OCI-LY7 (cell line): ENCODE data around the gene MSANTD2. TPM values are rescaled to one million over a fixed set of nuclear protein-coding genes. Genes with fewer than 3 reads are reported as not detected.

Experiments used
- BruUV-seq: library from RNA; stranded (reverse); fragments of 400-500 nt; replicated peaks from 2 replicates; lab custom pipeline; 2021; lab: Mats Ljungman, UMichigan
- CTCF ChIA-PET: fragments of 300-600 bp; sonication (Branson Sonifier 250); formaldehyde crosslinking; loops from one replicate; lab custom pipeline; 2022; ENCODE audit warnings: antibody characterized with exemption; ENCODE audit not compliant: unreplicated experiment; lab: Charles Lee
- POLR2A ChIA-PET: fragments of 300-600 bp; sonication (Branson Sonifier 250); formaldehyde crosslinking; loops from one replicate; lab custom pipeline; 2022; ENCODE audit warnings: antibody characterized with exemption; lab: Charles Lee
- DNase-seq: peaks from one replicate; pipeline ENCODE4 v3.0.0-alpha.2; 2015; ENCODE audit warnings: low spot score
- H2AFZ ChIP-seq: fragments of 200-600 bp; sonication (generic), shearing (Covaris generic); 2 replicates; pipeline ENCODE4 v1.6.1; 2014; ENCODE audit warnings: mild to moderate bottlenecking, antibody characterized with exemption, low read length, moderate library complexity
- H3K27ac ChIP-seq: fragments of 200-600 bp; sonication (generic); 2 replicates; pipeline ENCODE4 v1.5.1; 2014; ENCODE audit warnings: mixed run types, low read depth, mild to moderate bottlenecking, moderate library complexity, low read length, inconsistent platforms; ENCODE audit not compliant: poor library complexity, severe bottlenecking
- H3K36me3 ChIP-seq: fragments of 200-600 bp; sonication (generic); 2 replicates; pipeline ENCODE4 v1.6.1; 2014; ENCODE audit warnings: mild to moderate bottlenecking, antibody characterized with exemption, low read length, moderate library complexity, mixed read lengths; ENCODE audit not compliant: insufficient read depth
- H3K4me1 ChIP-seq: fragments of 200-600 bp; sonication (generic); 2 replicates; pipeline ENCODE4 v1.5.1; 2014; ENCODE audit warnings: mild to moderate bottlenecking, low read length; ENCODE audit not compliant: insufficient read depth, poor library complexity, severe bottlenecking
- H3K4me2 ChIP-seq: fragments of 200-600 bp; sonication (generic); 2 replicates; pipeline ENCODE4 v1.6.1; 2014; ENCODE audit warnings: mild to moderate bottlenecking, low read length
- H3K4me3 ChIP-seq: fragments of 200-600 bp; sonication (generic); 2 replicates; pipeline ENCODE4 v1.5.1; 2014; ENCODE audit warnings: mild to moderate bottlenecking, low read depth, low read length; ENCODE audit not compliant: poor library complexity, severe bottlenecking
- H3K79me2 ChIP-seq: fragments of 200-600 bp; sonication (generic); 2 replicates; pipeline ENCODE4 v1.6.1; 2016; ENCODE audit warnings: low read depth, mild to moderate bottlenecking, low read length, moderate library complexity, mixed read lengths; ENCODE audit not compliant: insufficient read depth
- H3K9me2 ChIP-seq: fragments of 200-600 bp; sonication (generic); 2 replicates; pipeline ENCODE4 v1.6.1; 2016; ENCODE audit warnings: mild to moderate bottlenecking, low read length, mixed read lengths; ENCODE audit not compliant: insufficient read depth
- H3K9me3 ChIP-seq: fragments of 200-600 bp; sonication (generic); 2 replicates; pipeline ENCODE4 v1.6.1; 2014; ENCODE audit warnings: mild to moderate bottlenecking, mixed run types, low read length, mixed read lengths
- H4K20me1 ChIP-seq: fragments of 200-600 bp; sonication (generic); 2 replicates; pipeline ENCODE4 v1.6.1; 2014; ENCODE audit warnings: mild to moderate bottlenecking, antibody characterized with exemption, low read length, moderate library complexity, mixed read lengths; ENCODE audit not compliant: insufficient read depth
- CTCF ChIP-seq: fragments of 200-600 bp; sonication (generic); conservative IDR thresholded peaks from 2 replicates; pipeline ENCODE4 v1.5.1; 2014; ENCODE audit warnings: mild to moderate bottlenecking, antibody characterized with exemption, low read length, moderate library complexity, mixed read lengths
- EZH2phosphoT487 ChIP-seq: fragments of 200-600 bp; sonication (generic); IDR thresholded peaks from 2 replicates; pipeline ENCODE4 v1.6.1; 2018; ENCODE audit warnings: low read depth, borderline replicate concordance, mild to moderate bottlenecking, mixed run types, antibody characterized with exemption, low read length, moderate library complexity, mixed read lengths
- intact Hi-C: fragments of 100-400 bp; cut with micrococcal nuclease; formaldehyde crosslinking; loops from one replicate; pipeline ENCODE4 v1.10.0; 2022; ENCODE audit not compliant: unreplicated experiment
- total RNA-seq, 2 experiments: library from RNA; depleted of rRNA in 1 of 2; stranded (reverse); fragments of >200 nt in 1 of 2; shearing (Covaris generic) in 1 of 2; gene quantifications; 2 replicates each; pipeline ENCODE4 v1.2.3, GENCODE V29; 2014 to 2022

MSANTD2 gene
- total RNA-seq, 2 experiments from 2014 or later: 22.1 to 23.4 TPM

GRCh38 chr11:124725719-124726105, 74.5 kb downstream of the MSANTD2 start:
- H3K36me3 ChIP-seq: no peaks in the 10 kb centered on the region
- H3K4me2 ChIP-seq: peak overlapping the region; percentile 76
- no peaks in the 10 kb centered on the region for H3K9me2 ChIP-seq
- peak overlapping the region; percentile 48 for H3K4me3 ChIP-seq
- no peaks in the 10 kb centered on the region for H3K79me2 ChIP-seq
- no peaks in the 10 kb centered on the region for H4K20me1 ChIP-seq
- peak overlapping the region; percentile 31 for H3K27ac ChIP-seq
- no TSS peak for BruUV-seq
- H3K4me1 ChIP-seq: peaks cover 40% of the 10 kb centered on the region
- no peak for DNase-seq
- POLR2A ChIA-PET: interaction anchor here (1.3 kb wide), 1 partner anchor 9 kb away, joined by 4 read pairs; no protein-coding TSS in a partner anchor
- intact Hi-C loops: no loop called here
- H3K9me3 ChIP-seq: no peaks in the 10 kb centered on the region
- CTCF ChIA-PET: no interaction called here
- TF ChIP-seq CTCF: no peak
- no peak for TF ChIP-seq EZH2phosphoT487
- H2AFZ ChIP-seq: peak overlapping the region; percentile 82

GRCh38 chr11:124724979-124725718, 75.1 kb downstream of the MSANTD2 start:
- no peak for TF ChIP-seq EZH2phosphoT487
- intact Hi-C loops: no loop called here
- ChIA-PET CTCF (no interaction called here), POLR2A (interaction anchor here (1.2 to 1.3 kb wide), 2 partner anchors 9 to 25 kb away, joined by 3 to 4 read pairs; no protein-coding TSS in a partner anchor)
- Histone ChIP-seq H3K36me3 (no peaks in the 10 kb centered on the region), H3K27ac (peak overlapping the region; percentile 31), H3K79me2 (no peaks in the 10 kb centered on the region), H3K4me3 (peak overlapping the region; percentile 48), H3K4me2 (peak overlapping the region; percentile 76), H3K4me1 (peaks cover 40% of the 10 kb centered on the region), H4K20me1 (no peaks in the 10 kb centered on the region), H2AFZ (peak overlapping the region; percentile 82), H3K9me2 (no peaks in the 10 kb centered on the region), H3K9me3 (no peaks in the 10 kb centered on the region)
- BruUV-seq: no TSS peak
- peak; percentile 69 for DNase-seq

GRCh38 chr11:124722176-124722575, 78.0 kb downstream of the MSANTD2 start:
- H3K4me2 ChIP-seq: peak overlapping the region; percentile 26; the same call in 1 of the 2 replicates
- H3K36me3 ChIP-seq: no peaks in the 10 kb centered on the region
- no peak overlapping the region for H3K4me3 ChIP-seq
- no peaks in the 10 kb centered on the region for H4K20me1 ChIP-seq
- H3K9me3 ChIP-seq: no peaks in the 10 kb centered on the region
- no peak for DNase-seq
- POLR2A ChIA-PET: no interaction called here
- no peak overlapping the region for H3K27ac ChIP-seq
- CTCF ChIA-PET: no interaction called here
- intact Hi-C loops: no loop called here
- H3K4me1 ChIP-seq: peaks cover 40% of the 10 kb centered on the region
- no TSS peak for BruUV-seq
- no peaks in the 10 kb centered on the region for H3K79me2 ChIP-seq
- no peak for TF ChIP-seq EZH2phosphoT487
- no peaks in the 10 kb centered on the region for H3K9me2 ChIP-seq
- H2AFZ ChIP-seq: peak overlapping the region; percentile 14; the same call in 1 of the 2 replicates
